ENCODE measurements around the gene CHRNA5.

DNA sequence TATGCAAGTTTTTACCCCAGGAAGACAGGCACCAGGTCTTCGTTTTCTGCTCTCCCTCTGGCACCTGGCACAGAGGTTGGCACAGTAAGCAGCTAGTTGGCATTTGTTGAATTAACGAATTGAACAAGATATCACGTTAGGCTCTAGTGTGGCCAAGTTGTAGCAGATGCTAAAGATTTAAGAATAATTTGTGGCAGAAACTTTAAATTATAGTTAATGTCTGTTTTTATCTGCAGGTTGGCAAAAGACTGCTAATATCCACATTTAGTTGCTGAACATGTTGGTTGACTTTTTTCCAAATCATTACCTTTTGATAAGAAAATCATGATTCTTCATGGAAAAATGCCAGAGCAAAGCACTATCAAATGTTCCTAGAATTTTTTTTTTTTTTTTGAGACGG, 8.1 kb downstream of the CHRNA5 start:
- no peak for TF ChIP-seq EZH2 (IDR thresholded peaks at IDR 0.05; ENCODE audit: borderline replicate concordance, low read length)
- TF ChIP-seq CTCF (conservative IDR thresholded peaks at IDR 0.05 in 1 of 2, IDR thresholded peaks at IDR 0.05 in 1 of 2; ENCODE audit: extremely low read depth in 1 of 2, insufficient read depth in 1 of 2, low read depth in 1 of 2, low read length in 2 of 2), result no peak
